Amniotic stem cell (primary cell): ENCODE results near the gene UNC5A.

ENCODE experiments used
- DNase-seq: peaks from one replicate; lab custom pipeline; 2025; lab: John Stamatoyannopoulos, UW

UNC5A gene

GRCh38 chr5:176821441-176821840 is 11.1 kb downstream of the UNC5A start:
- DNase-seq = no peak

GRCh38 chr5:176822041-176822792 is 11.9 kb downstream of the UNC5A start:
- no peak for DNase-seq

GRCh38 chr5:176822793-176823481 is 12.6 kb downstream of the UNC5A start:
- DNase-seq = no peak

GRCh38 chr5:176823869-176824412 is 13.6 kb downstream of the UNC5A start:
- no peak for DNase-seq

- no peak for DNase-seq
These were observed 14.2 kb downstream of the UNC5A start for GRCh38 chr5:176824604-176825003.

GRCh38 chr5:176825234-176825633 is 14.9 kb downstream of the UNC5A start:
- DNase-seq = no peak

- DNase-seq = no peak
These were observed 15.6 kb downstream of the UNC5A start for GRCh38 chr5:176825957-176826356.

GRCh38 chr5:176827736-176828414 is 17.5 kb downstream of the UNC5A start:
- DNase-seq = no peak

GRCh38 chr5:176829320-176829719 is 19.0 kb downstream of the UNC5A start:
- DNase-seq = no peak

- DNase-seq = no peak
These were observed 20.1 kb downstream of the UNC5A start for GRCh38 chr5:176830422-176830994.

GRCh38 chr5:176830995-176831423 is 20.6 kb downstream of the UNC5A start:
- no peak for DNase-seq

- DNase-seq = no peak
These were observed 21.1 kb downstream of the UNC5A start for GRCh38 chr5:176831425-176831824.

GRCh38 chr5:176832162-176832561 is 21.8 kb downstream of the UNC5A start:
- no peak for DNase-seq

GRCh38 chr5:176833286-176833685 is 22.9 kb downstream of the UNC5A start:
- DNase-seq = no peak

- DNase-seq = no peak
These were observed 25.6 kb downstream of the UNC5A start for GRCh38 chr5:176835918-176836317.

GRCh38 chr5:176836811-176837706 is 26.7 kb downstream of the UNC5A start:
- no peak for DNase-seq

GRCh38 chr5:176837707-176838115 is 27.4 kb downstream of the UNC5A start:
- DNase-seq = peak; percentile 48

GRCh38 chr5:176843673-176844072 is 33.3 kb downstream of the UNC5A start:
- DNase-seq = no peak

- DNase-seq = no peak
These were observed 33.9 kb downstream of the UNC5A start for GRCh38 chr5:176844281-176844680.

- no peak for DNase-seq
These were observed 34.5 kb downstream of the UNC5A start for GRCh38 chr5:176844706-176845391.

- no peak for DNase-seq
These were observed 35.0 kb downstream of the UNC5A start for GRCh38 chr5:176845392-176845713.
